ENCODE results near the gene KIR2DL3.
"Not testable (repeated sequence)": the region's sequence is repeated elsewhere in the genome, so short reads cannot be mapped to it uniquely, and the experiment has no call there.

KIR2DL3 gene
- 0 reads per million in 2 donors for total RNA-seq

GRCh38 chr19:54738306-54738705, at the start of gene KIR2DL3:
TSS of gene KIR2DL3 (plus strand) at chr19:54738513. CDS start at chr19:54738546, 33 bp downstream.
- not testable (repeated sequence) for DNase-seq

GRCh38 chr19:54691582-54692297, 46.6 kb upstream of the KIR2DL3 start:
- no peak for DNase-seq

- DNase-seq: no peak
Measured at GRCh38 chr19:54692298-54692615, 46.1 kb upstream of the KIR2DL3 start.

GRCh38 chr19:54694648-54695047, 43.7 kb upstream of the KIR2DL3 start:
- no peak for DNase-seq

- DNase-seq: no peak
Measured at GRCh38 chr19:54696117-54696548, 42.2 kb upstream of the KIR2DL3 start.

- DNase-seq: no peak
Measured at GRCh38 chr19:54696766-54697165, 41.5 kb upstream of the KIR2DL3 start.

- not testable (repeated sequence) for DNase-seq
Measured at GRCh38 chr19:54697716-54698115, 40.6 kb upstream of the KIR2DL3 start.

- DNase-seq: no peak
Measured at GRCh38 chr19:54704928-54705327, 33.4 kb upstream of the KIR2DL3 start.

GRCh38 chr19:54707962-54708361, 30.4 kb upstream of the KIR2DL3 start:
- DNase-seq: no peak

- DNase-seq: no peak
Measured at GRCh38 chr19:54708781-54709180, 29.5 kb upstream of the KIR2DL3 start.

- DNase-seq: no peak
Measured at GRCh38 chr19:54709212-54709948, 28.9 kb upstream of the KIR2DL3 start.

- DNase-seq: not testable (repeated sequence)
Measured at GRCh38 chr19:54709956-54710355, 28.4 kb upstream of the KIR2DL3 start.

GRCh38 chr19:54724142-54724541, 14.2 kb upstream of the KIR2DL3 start, which contains the start of gene KIR3DL3:
TSS of gene KIR3DL3 (plus strand) at chr19:54724442. CDS start at chr19:54724497, 55 bp downstream.
- DNase-seq: no peak

GRCh38 chr19:54724644-54725043, 13.7 kb upstream of the KIR2DL3 start:
- DNase-seq: no peak

GRCh38 chr19:54725321-54725720, 13.0 kb upstream of the KIR2DL3 start:
- DNase-seq: no peak

GRCh38 chr19:54727562-54727961, 10.8 kb upstream of the KIR2DL3 start:
- no peak for DNase-seq

GRCh38 chr19:54728167-54728566, 10.1 kb upstream of the KIR2DL3 start:
- DNase-seq: no peak

- no peak for DNase-seq
Measured at GRCh38 chr19:54729416-54730188, 8.7 kb upstream of the KIR2DL3 start.

GRCh38 chr19:54731191-54731590, 7.1 kb upstream of the KIR2DL3 start:
- DNase-seq: no peak

GRCh38 chr19:54738715-54739114, 402 bp downstream of the KIR2DL3 start:
- DNase-seq: no peak

- DNase-seq: no peak
Measured at GRCh38 chr19:54739587-54740497, 1.5 kb downstream of the KIR2DL3 start.

- DNase-seq: not testable (repeated sequence)
Measured at GRCh38 chr19:54741950-54742349, 3.6 kb downstream of the KIR2DL3 start.

All from T-helper 9 cell (primary cell).